ENCODE results near the gene EEF1AKMT3.

Gene EEF1AKMT3

DNA sequence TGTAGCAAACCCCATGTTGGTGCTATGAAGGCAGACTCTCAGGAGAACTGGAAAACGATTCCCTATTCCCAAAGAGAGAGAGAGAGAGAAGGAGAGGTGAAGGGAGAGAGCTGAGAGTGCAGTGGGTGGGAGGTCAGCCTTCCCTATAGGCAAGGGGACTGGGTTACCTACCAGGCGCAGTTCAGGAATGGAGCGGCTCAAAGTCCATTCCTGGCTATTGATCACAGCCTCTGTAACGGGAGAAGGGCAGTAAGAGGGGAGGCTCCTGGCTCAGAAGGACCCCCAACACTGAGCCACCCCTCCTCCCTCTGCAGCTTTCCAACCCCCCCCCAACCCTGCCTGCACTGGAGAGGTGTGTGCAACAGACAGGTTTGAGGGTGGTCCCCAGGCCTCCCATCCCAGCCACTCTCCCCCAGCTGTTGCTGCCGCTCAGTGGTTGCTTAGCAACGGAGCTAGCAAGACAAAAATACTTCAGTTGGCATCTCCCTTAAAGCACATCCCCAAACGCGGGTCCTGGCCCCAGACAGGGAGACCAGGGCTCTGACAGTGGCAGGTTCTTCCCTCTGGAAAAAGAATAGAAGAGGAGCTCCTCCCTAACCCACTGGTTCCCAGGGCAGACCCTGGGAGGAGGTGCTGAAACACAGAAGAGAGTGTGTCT, 37.1 kb upstream of the EEF1AKMT3 start:
- DNase-seq (ENCODE audit: low read depth in 2 of 2), result no peak

DNA sequence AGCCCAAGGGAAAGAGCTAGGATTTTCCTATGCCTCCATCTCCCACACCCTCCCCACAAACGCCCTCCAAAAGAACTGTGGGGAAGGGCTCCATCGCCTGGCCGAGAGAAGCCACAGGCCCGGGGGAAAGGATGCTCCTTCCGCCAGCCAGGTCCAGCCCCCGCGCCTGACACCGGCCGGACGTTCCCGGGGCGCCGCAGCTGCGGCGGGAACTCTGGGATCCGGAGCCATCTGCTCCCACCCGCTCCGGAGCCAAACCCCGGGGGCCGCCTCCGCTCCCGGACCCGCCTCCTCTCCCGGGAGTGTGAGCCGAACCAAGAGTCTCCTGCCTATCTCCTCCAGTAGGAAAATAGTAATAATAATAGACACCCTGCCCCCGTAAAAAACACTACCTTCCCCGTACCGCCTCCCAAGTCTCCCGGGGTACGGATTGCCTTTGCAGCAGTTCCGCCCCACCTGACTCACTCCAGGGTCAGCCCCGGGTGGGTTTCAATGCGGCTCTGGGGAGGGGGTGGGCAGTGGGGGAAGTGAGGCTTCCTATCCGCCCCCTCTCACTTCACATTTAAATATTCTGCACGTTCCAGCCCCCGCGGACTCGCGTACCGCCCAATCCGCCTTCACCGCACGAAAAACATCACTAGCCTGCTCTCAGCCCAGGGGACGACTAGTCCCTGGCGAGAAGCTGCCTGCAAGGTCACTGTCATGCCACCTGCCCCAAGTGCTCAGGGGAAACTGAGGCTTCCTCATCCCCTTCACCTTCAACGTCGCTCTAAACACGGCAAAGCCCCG, 36.3 kb upstream of the EEF1AKMT3 start:
- no peak for DNase-seq (ENCODE audit: low read depth in 2 of 2)

DNA sequence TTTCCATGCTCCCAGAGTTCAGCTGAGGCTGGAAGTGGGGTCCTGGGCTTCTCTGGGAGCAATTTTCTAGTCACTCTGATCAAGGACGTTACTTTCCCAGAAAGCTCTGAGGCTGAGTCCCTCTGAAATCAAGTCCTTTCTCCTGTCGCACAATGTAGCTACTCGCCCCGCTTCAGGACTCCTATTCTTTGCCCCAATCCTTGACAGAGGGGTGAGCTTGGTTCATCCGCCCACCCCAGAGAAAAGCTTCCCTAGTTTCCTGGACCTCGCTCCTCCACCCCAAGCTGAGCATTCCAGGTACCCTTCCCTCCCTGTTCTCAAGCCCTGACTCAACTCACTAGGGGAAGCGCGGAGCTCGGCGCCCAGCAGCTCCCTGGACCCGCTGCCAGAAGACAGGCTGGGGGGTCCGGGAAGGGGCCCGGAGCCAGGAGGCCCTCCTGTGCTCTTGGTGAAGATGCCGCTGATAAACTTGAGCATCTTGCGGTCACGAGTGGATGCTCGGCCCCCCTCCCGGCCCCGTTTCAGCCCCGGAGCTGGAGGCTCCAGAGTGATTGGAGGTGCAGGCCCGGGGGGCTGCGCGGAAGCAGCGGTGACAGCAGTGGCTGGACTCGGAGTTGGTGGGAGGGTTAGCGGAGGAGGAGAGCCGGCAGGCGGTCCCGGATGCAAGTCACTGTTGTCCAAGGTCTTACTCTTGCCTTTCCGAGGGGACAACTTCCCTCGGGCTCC, 35.5 kb upstream of the EEF1AKMT3 start:
- no peak for DNase-seq (ENCODE audit: low read depth in 2 of 2)

DNA sequence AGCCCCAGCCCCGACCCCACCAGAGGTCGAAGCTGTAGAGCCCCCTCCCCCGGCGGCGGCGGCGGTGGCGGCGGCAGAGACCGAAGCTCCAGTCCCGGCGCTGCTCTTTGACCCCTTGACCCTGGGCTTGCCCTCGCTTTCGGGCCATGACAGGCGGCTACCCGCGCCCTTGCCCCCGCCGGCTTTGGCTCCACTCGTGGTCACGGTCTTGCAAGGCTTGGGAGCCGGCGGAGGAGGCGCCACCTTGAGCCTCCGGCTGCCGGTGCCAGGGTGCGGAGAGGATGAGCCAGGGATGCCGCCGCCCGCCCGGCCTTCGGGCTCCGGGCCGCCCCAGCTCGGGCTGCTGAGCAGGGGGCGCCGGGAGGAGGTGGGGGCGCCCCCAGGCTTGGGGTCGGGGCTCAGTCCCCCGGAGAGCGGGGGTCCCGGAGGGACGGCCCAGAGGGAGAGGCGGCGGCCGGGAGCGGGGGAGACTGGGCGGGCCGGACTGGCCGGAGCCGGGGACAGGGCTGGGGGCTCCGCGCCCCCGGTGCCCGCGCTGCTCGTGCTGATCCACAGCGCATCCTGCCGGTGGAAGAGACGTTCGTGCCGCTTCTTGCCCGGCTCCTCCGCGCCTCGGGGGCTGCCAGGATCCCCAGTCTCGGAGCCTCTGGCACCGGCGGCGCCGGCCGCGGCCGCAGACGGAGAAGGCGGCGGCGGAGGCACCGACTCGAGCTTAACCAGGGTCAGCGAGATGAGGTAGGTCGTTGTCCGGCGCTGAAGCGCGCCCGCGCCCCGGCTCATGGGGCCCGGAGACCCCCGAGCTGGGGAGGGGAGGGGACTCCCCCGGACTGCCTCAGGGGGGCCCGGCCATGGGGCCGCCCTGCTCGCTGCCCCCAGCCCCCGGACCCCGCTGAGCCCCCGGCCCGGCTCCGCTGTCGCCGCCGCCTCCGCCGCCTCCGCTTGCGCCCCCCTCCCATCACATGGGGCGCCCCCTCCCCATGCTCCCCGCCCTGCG, 34.6 kb upstream of the EEF1AKMT3 start:
- DNase-seq (ENCODE audit: low read depth in 2 of 2), result no peak

DNA sequence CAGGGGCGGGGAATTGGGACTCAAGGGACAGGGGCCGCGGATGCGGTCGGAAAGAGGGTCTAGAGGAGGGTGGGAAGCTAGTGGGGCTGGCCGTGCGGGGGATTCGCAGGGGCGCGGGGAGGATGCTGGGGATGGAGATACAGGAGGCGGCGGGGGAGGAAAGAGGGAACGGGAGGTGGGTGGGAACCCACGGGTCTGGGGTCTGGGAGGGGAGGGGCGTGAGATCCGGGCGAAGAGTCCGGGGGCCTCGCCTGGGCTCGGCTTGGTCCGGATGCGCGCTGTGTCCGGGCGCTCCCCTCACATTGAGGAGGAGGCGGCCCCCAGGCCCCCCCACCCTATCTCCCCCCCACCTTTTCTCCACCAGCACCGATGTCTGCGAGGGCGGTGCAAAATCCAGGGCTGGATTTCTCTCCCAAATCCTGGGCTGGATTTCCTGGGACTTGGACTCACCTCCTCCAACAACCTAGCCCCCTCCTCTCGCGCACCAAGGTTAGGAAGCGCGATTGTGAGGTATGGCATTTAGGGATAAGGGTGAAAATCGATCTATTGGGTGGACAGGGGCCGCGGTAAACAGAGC, 33.7 kb upstream of the EEF1AKMT3 start, which contains the start of gene AGAP2:
TSS of gene AGAP2 (minus strand) at position 82 of the 577 bp plus-strand sequence. CDS start 496 bp downstream, outside the sequence.
- no peak for DNase-seq (ENCODE audit: low read depth in 2 of 2)

DNA sequence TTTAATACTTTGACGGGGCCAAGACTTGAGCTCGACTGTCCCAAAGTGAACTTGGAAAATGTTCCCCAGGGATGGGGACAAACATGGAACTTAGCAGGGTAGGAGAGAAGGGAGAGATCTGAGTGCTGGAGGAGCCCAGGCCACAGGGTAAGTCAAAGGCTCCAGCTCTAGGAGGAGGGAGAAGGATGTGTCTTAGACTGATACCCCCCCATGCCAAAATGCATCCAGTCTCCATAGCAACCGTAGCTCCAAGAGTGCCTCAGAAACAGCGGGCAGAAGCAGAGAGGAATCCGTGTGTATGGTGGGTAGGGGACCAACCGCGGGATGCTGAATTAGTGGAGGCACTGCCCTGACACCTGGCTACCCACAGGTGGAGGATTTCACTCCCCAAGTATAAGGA, 33.0 kb upstream of the EEF1AKMT3 start:
- no peak for DNase-seq (ENCODE audit: low read depth in 2 of 2)

DNA sequence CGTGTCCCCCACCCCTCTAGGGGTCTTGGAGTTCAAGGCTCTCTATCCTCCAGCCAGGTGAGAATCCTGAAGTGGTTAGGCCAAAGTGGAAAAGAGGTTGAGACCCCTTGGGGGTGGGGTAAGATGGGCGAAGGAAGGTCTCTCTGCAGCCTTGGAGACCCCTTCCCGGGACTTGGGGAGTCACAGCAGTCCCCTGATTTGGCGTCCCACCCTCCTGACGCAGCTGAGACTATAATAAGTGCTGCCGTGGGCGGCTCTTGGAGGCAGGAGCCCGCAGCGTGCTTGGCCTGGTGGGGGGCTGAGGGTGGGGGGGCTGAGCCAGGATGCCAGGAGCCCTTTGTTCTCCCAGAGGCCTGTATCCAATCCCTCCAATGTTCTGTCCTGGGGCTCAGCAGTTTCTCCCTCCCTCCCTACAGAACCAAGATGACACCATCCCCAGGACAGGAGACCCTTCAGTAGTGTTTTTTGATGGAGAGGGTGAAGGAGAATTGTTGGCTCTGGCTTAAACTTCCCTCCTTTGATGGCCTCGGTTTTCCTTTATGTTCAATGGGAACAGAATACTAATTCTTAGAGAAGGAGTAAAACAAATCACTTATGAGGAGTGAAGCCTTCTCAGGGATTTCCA, 32.4 kb upstream of the EEF1AKMT3 start:
- DNase-seq (ENCODE audit: low read depth in 2 of 2), result no peak

DNA sequence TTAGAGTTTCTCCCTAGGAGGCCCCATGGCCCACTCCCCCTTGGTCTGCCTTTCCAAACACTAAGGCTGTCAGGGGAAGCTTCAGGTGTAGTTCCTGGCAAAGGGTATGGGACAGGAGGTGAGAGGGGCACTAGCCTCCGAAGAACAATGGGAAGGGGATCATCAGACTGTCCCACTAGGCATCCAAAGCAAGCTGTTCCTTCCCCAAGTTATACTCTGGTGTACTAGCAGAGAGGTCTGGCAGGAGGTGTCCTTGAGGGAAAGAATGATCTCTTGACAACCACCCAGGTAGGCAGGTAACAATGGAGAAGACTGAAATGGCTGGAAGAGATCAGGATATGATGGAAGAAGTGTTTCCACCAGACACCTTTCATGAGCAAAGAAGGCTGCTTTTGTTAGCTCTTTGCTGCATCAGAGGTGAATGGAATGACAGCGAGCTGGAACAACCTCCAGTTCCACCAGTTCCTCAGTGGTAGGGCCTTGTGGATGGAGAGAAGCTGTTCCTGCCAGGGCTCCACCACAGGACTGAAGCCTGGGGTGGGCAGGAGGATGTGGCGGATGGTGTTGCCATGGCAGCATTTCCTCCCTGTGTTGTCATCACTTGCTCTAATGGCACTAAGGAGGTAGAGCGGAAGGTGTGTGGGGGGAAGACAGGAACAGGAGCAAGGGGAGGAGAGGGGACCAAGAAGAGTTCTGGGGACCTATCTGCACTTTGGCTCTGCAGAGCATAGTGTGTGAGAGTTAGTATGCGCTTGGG, 31.6 kb upstream of the EEF1AKMT3 start:
- DNase-seq (ENCODE audit: low read depth in 2 of 2), result peak in 1 of 2 donors; percentile 60

DNA sequence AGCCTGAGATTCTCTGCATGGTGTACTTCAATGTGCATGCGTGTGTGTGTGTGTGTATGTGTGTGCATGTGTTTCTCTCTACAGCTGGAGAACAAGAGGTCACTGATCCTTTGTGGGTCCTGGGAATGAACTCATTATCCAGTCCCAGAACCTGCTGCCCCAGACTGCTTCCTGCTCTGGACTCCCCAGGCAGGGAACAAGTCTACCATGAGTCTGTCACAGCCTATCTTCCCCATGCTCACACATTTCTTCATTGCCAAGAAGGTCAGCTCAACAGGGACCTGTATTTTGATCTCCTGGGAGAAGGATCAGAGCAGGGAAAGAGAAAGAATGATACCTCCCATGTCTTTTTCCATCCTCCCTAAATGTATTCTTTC, 31.0 kb upstream of the EEF1AKMT3 start:
- no peak for DNase-seq (ENCODE audit: low read depth in 2 of 2)

DNA sequence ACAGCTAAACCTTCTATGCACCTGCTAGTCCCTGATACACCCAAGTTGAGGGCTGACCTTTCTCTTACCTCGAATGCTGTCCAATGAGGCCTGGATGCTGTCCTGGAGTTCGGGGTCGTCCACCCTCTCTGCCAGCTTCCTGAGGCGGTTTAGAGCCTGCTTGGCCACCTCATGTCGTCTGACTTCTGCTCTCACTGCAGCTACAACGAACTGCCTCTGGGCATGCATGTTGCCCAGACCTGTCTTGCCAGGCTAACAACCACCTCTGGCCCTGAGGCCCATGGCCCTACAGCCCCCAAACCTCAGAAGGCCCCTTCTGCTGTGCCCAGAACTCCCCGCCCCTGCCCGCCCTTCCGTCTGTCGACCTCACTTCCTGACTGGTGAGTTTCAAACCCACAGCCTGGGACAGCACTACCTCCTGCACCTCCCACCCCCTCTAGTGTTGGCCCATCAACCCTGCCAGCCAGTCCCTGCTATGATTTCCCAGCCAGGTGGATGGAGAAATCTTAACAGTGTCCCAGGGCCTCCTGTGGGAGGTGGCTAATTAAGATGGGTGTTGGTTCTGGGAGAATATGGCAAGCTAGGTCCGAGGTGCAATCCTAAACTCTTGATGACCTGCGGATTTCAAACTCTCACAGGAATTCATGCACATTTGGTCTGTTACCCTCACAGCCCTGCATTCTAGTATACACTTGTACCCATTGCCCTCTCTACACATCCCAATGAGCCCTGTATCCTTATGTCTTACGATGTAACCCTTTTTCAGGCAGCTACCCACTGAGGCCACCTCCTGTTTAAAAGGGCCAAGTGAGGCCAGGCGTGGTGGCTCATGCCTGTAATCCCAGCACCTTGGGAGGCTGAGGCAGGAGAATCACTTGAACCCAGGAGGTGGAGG, 30.3 kb upstream of the EEF1AKMT3 start:
- peak; percentile 47 to 55 for DNase-seq (ENCODE audit: low read depth in 2 of 2)

DNA sequence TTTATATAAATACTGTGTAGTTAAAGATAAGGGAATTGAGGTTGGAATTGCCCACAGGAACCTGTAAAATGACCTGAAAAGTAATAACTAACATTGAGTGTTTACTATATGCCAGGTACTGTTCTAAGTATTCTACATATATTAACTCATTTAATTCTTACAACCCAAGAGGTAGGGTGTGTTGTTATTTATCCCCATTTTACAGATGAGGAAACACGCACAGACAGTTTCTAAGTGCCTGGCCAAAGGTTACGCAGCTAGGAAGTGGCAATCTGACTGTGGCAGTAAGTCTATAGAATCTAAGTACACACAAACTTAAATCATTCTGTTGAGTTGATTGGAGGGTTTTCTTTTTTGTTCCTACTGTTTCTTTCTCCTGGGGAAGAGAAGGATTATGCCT, 28.6 kb upstream of the EEF1AKMT3 start:
- DNase-seq (ENCODE audit: low read depth in 2 of 2), result no peak

DNA sequence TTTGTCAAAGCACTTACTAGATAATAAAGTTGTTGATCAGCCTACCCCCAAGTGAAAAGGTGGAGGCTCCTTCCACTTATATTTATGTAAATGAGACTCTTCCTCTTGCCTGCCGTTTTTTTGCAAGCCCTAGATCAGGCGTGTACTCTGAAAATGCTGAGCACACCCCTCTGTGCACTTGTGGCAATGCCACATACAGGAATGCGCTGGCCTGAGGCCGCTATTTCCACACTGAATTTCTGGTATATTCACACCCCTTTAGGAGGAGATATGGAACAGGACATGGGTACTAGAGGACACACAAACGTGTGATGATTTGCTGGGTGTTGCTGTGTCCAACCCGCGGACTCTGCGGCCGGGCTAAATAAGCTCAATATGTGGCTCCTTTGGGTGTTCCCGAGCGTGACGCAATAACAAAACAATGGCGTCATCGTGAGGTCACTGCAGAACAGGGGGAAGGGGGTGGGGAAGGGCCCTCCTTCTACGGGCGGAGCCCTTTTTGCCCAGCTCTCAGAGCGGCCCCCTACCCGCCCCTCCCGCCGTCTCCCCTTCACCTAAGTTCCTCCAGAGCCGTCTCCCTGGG, 28.1 kb upstream of the EEF1AKMT3 start:
- no peak for DNase-seq (ENCODE audit: low read depth in 2 of 2)

DNA sequence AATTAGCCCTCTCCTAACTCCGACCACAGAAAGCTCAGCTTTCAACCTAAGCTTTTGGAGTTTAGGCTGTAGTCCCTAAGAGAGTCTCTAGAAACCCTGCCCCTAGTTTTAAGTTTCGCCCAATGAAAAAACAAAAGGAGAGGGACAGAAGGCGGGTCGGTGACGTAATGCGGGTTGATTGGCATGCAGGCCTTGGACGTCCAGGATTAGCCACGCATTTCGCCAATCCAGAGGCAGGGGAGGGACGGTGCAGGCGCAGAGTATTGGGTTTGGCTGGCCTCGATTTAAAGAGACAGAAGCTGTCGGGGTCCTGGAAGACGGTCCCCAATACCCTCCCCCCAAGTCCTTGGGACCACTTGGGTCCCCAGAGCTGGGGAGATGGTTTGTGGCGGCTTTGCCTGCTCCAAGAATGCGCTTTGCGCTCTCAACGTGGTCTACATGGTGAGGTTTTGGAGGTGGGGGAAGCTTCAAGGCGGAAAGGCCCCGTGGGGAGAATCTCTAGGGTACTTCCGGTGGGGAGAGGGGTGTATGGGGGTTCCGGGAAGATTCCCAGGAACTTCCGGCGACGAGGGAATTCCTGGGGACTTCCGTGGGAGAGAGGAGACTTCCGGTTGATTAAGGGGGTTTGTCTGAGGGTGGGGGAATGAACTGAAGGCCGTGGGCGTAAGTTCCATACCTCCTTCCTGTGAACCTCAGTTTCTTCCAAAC, 27.5 kb upstream of the EEF1AKMT3 start, which contains the start of gene TSPAN31:
TSS of gene TSPAN31 (plus strand) at position 263 of the 708 bp plus-strand sequence. CDS start at position 379, 116 bp downstream.
- peak; percentile 69 to 87 for DNase-seq (ENCODE audit: low read depth in 2 of 2)

DNA sequence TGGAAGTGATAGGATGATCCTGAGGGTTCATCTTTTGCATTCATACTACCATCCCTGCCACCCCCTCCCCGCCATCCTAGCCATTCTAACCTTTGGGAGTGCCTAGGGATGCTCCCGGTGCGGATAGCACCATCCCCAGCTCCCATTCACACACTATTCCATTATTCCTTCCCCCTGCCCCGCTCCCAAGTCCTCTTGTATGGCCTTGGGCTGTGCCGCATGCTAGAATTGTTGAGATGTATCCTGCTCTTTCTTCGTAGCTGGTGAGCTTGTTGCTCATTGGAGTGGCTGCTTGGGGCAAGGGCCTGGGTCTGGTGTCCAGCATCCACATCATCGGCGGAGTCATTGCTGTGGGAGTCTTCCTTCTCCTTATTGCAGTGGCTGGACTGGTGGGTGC, 26.9 kb upstream of the EEF1AKMT3 start:
- no peak for DNase-seq (ENCODE audit: low read depth in 2 of 2)

DNA sequence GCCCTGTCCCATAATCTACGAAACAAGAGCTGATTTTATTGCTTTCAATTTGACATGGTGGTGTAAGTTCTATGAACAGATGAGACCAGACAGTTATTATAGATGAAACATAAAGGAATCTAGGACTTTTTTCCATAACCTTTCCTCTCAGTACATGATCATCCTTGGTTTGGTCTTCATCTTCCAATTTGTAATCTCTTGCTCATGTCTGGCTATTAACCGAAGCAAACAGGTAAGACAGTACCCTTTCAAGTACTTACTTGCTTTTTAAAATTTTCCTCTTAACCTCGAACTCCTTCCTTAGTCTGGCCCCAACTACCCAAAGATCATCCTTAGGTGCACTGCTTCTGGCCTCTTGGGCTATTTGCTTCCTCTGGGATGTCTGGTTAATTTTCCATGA, 26.4 kb upstream of the EEF1AKMT3 start:
- no peak for DNase-seq (ENCODE audit: low read depth in 2 of 2)

DNA sequence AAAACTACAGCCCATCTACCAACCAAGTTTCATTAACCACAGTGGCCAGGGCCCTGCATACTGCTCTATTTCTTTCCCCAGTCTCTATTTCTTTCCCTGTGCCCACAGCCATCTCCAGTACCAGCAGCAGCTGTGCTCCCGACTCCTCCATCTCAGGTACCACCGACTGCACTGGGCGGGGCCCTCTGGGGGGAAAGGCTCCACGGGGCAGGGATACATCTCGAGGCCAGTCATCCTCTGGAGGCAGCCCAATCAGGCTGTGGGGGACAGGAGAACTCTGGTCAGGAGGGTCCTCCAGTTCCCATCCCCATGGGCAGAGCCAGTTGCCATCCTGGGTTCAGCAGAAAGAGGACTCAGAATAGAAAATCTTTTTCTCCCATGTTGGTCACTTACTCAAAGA, 23.4 kb upstream of the EEF1AKMT3 start:
- DNase-seq (ENCODE audit: low read depth in 2 of 2), result no peak

DNA sequence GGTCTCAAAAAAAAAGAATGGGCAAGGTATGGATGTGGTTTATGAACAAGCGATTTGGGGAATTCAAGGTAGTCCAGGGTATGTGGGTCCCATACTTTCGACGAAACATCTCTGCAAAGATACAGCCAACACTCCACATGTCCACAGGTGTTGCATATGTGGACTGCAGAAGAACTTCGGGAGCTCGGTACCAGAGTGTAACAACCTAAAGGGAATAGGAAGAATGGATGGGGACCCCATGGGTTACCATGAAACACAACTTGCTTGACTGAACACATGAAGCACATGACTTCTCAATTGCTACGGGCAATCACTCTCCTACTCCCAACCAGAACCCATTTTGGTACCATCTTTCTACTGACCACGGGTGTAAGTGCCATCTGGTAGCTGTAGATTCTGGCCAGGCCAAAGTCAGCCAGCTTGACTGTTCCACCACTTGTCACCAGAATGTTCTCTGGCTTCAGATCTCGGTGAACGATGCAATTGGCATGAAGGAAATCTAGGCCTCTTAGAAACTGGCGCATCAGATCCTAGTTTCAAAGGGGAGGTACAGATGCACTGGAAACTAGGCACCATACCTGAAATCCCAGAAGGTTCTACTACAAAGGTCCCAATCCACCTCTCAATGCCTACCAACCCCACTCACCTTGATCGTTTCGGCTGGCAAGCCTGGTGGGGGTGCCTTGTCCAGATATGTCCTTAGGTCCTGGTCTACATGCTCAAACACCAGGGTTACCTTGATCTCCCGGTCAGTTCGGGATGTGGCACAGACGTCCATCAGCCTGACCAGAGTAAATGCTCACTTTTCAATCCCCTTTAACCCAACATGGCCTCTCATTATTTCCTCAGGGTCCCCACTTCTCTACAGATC, 21.6 kb upstream of the EEF1AKMT3 start:
- DNase-seq (ENCODE audit: low read depth in 2 of 2), result no peak
